Vagina (tissue), 2 donors: Measurements from ENCODE around the gene FRY. TPM values are rescaled to one million over a fixed set of nuclear protein-coding genes. Genes with fewer than 3 reads are reported as not detected.

Experiments
- DNase-seq, 2 donors: peaks; one replicate each; pipeline ENCODE4 v3.0.0-alpha.2; 2017; ENCODE audit errors: extremely low spot score in 2 of 2
- H3K27ac ChIP-seq: fragments of 200-600 bp; sonication (generic); one replicate; pipeline ENCODE4 v1.5.1; 2019
- H3K27me3 ChIP-seq: fragments of 200-600 bp; sonication (generic); one replicate; pipeline ENCODE4 v1.5.1; 2019
- H3K36me3 ChIP-seq, 2 donors: fragments of 200-600 bp; sonication (generic); one replicate each; pipeline ENCODE4 v1.5.1; 2017 to 2019
- H3K4me1 ChIP-seq: fragments of 200-600 bp; sonication (generic); one replicate; pipeline ENCODE4 v1.5.1; 2019
- H3K4me3 ChIP-seq, 2 donors: fragments of 200-600 bp; sonication (generic); 1 replicate in 1 of 2; 2 replicates in 1 of 2; pipeline ENCODE4 v1.5.1; 2016 to 2019
- H3K9me3 ChIP-seq: fragments of 200-600 bp; sonication (generic); one replicate; pipeline ENCODE4 v1.5.1; 2019
- POLR2A ChIP-seq, 2 donors: fragments of 450-650 bp; IDR thresholded peaks; one replicate each; pipeline ENCODE4 v1.6.1; 2017; ENCODE audit warnings: antibody characterized with exemption in 2 of 2, mild to moderate bottlenecking in 2 of 2, moderate library complexity in 2 of 2
- POLR2AphosphoS5 ChIP-seq, 2 donors: sonication (generic); formaldehyde crosslinking; IDR thresholded peaks; one replicate each; pipeline ENCODE4 v1.9.0; 2017; ENCODE audit warnings: antibody characterized with exemption in 2 of 2, mild to moderate bottlenecking in 2 of 2, low read depth in 1 of 2; ENCODE audit not compliant: insufficient read depth in 1 of 2
- intact Hi-C: fragments of 100-400 bp; cut with DNase I; formaldehyde crosslinking; loops from one replicate; pipeline ENCODE4 v1.15.1; 2023
- total RNA-seq: library from RNA; depleted of rRNA; stranded (reverse); fragments of >200 nt; gene quantifications from one replicate; pipeline ENCODE4 v1.2.3, GENCODE V29; 2016
- TF ChIP-seq, protein P1 (sequence below), 3 experiments: fragments of 450-650 bp in 2 of 3; fragments of 200-600 bp in 1 of 3; sonication (generic) in 1 of 3; IDR thresholded peaks; one replicate each; pipeline ENCODE4 v1.5.1; 2017 to 2019; ENCODE audit warnings: antibody characterized with exemption in 3 of 3, mild to moderate bottlenecking in 2 of 3, moderate library complexity in 2 of 3

Gene FRY
- total RNA-seq, 1 donor from 2014 or later = 11.0 TPM

DNA sequence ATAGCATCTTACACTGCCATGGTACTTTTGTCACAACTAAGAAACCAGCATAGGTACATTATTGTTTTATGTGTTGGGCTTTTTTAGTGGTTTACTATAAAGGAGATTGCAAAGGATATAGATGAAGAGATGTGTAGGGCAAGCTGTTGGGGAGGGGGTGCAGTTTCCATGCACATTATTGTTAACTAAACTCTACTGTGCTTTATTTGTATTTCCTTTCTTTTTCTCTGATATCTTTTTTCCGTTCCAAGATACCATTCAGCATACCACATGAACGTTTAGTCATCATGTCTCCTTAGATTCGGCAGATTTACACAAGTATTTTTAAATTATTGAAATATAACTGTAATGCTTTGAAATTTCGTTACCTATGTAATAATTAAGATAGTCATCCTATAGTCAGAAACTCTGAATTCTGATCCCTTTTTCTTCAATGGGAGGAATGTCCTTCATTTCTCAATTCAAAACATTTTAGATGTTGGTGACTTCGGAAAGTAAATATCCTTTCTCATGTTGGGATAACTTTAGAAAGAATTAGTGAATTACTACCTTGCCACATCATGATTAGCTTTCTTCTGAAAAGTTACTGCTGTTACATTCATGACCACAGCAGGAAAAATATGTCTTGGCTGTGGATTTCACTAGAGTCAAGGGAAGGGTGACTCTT, 82.8 kb downstream of the FRY start:
- Histone ChIP-seq H3K4me1 (peaks cover 11% of the 10 kb centered on the region), H3K27ac (peak overlapping the region; percentile 7), H3K4me3 (no peak overlapping the region), H3K36me3 (no peaks in the 10 kb centered on the region), H3K27me3 (no peaks in the 10 kb centered on the region), H3K9me3 (no peaks in the 10 kb centered on the region)
- DNase-seq = no peak
- intact Hi-C loops = no loop called here
- TF ChIP-seq POLR2AphosphoS5 (IDR thresholded peaks at IDR 0.05; ENCODE audit: insufficient read depth in 1 of 2, low read depth in 1 of 2) (no peak), POLR2A (IDR thresholded peaks at IDR 0.05) (no peak)
- TF ChIP-seq, protein P1, sequence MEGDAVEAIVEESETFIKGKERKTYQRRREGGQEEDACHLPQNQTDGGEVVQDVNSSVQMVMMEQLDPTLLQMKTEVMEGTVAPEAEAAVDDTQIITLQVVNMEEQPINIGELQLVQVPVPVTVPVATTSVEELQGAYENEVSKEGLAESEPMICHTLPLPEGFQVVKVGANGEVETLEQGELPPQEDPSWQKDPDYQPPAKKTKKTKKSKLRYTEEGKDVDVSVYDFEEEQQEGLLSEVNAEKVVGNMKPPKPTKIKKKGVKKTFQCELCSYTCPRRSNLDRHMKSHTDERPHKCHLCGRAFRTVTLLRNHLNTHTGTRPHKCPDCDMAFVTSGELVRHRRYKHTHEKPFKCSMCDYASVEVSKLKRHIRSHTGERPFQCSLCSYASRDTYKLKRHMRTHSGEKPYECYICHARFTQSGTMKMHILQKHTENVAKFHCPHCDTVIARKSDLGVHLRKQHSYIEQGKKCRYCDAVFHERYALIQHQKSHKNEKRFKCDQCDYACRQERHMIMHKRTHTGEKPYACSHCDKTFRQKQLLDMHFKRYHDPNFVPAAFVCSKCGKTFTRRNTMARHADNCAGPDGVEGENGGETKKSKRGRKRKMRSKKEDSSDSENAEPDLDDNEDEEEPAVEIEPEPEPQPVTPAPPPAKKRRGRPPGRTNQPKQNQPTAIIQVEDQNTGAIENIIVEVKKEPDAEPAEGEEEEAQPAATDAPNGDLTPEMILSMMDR (IDR thresholded peaks at IDR 0.05) = no peak

DNA sequence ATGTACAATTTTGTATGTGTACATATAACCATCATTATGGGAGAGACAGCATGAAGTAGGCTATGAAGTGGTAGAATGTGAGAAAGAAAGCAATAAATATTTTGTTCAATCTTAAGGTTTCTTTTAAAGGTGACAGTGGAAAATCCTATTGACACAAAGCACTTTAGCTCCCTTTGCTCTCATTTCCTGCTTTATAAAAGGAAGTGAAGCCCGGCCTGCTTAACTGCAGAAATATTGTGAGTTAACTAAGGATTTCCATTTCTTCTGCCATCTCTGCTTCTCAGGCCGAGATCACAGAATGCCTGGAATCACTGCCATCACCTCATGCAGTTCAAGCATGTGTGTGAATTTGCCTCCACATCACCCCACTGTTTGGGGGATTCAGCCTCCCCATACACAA, 83.5 kb downstream of the FRY start:
- no peak for TF ChIP-seq POLR2A (IDR thresholded peaks at IDR 0.05)
- TF ChIP-seq POLR2AphosphoS5 (IDR thresholded peaks at IDR 0.05; ENCODE audit: insufficient read depth in 1 of 2, low read depth in 1 of 2) = no peak
- TF ChIP-seq, protein P1 (IDR thresholded peaks at IDR 0.05) = no peak
- peak overlapping the region; percentile 42 for H3K27ac ChIP-seq
- intact Hi-C loops = no loop called here
- no peak overlapping the region for H3K4me3 ChIP-seq
- no peaks in the 10 kb centered on the region for H3K36me3 ChIP-seq
- no peak for DNase-seq
- no peaks in the 10 kb centered on the region for H3K27me3 ChIP-seq
- peaks cover 11% of the 10 kb centered on the region for H3K4me1 ChIP-seq
- H3K9me3 ChIP-seq = no peaks in the 10 kb centered on the region

DNA sequence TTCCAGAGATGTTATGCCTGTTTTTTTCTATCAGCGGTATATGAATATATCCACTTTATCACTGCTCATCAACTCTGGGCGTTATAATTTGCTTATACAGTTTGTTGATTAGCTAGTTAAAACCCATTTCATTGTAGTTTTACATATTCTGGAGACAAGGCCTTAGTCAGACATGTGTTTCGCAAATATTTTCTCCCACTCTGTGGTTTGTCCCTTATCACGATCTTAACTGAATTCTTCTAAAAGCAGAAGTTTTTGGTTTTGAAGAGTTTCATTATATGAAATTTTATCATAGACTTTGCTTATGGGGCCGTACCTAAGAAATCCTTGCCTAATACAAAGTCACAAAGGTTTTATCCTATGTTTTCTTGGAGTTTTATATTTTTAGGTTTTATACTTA, 84.6 kb downstream of the FRY start:
- intact Hi-C loops = no loop called here
- no peaks in the 10 kb centered on the region for H3K27me3 ChIP-seq
- TF ChIP-seq, protein P1 (IDR thresholded peaks at IDR 0.05) = no peak
- no peak for TF ChIP-seq POLR2A (IDR thresholded peaks at IDR 0.05)
- TF ChIP-seq POLR2AphosphoS5 (IDR thresholded peaks at IDR 0.05; ENCODE audit: insufficient read depth in 1 of 2, low read depth in 1 of 2) = no peak

DNA sequence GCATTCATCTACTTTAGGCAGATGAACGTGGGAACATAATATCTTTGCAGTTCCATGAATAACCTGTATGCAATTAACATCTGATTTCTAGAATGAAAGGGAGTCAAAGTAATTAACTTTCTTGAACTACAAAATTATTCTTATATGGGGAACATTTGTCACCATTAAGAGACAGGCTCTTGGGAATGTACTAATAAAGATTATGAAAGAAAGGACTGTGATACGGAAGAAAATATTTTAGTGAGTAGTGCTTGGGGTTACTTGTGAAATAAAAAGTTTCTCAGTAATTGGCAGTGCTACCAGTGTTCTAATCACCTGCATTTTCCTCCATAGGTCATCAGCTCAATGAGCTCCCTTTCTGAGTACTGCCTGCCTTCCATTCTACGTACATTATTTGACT, 85.4 kb downstream of the FRY start:
- Histone ChIP-seq H3K4me1 (peaks cover 11% of the 10 kb centered on the region), H3K27me3 (no peaks in the 10 kb centered on the region), H3K4me3 (no peak overlapping the region), H3K36me3 (no peaks in the 10 kb centered on the region), H3K27ac (no peak overlapping the region), H3K9me3 (no peaks in the 10 kb centered on the region)
- TF ChIP-seq, protein P1 (IDR thresholded peaks at IDR 0.05) = no peak
- no peak for TF ChIP-seq POLR2AphosphoS5 (IDR thresholded peaks at IDR 0.05; ENCODE audit: insufficient read depth in 1 of 2, low read depth in 1 of 2)
- TF ChIP-seq POLR2A (IDR thresholded peaks at IDR 0.05) = no peak
- intact Hi-C loops = no loop called here
- DNase-seq = no peak

More for the DNA sequence above, 84.6 kb downstream of the FRY start:
- H3K9me3 ChIP-seq = no peaks in the 10 kb centered on the region
- H3K27ac ChIP-seq = no peak overlapping the region
- DNase-seq = no peak
- peaks cover 11% of the 10 kb centered on the region for H3K4me1 ChIP-seq
- no peak overlapping the region for H3K4me3 ChIP-seq
- no peaks in the 10 kb centered on the region for H3K36me3 ChIP-seq

DNA sequence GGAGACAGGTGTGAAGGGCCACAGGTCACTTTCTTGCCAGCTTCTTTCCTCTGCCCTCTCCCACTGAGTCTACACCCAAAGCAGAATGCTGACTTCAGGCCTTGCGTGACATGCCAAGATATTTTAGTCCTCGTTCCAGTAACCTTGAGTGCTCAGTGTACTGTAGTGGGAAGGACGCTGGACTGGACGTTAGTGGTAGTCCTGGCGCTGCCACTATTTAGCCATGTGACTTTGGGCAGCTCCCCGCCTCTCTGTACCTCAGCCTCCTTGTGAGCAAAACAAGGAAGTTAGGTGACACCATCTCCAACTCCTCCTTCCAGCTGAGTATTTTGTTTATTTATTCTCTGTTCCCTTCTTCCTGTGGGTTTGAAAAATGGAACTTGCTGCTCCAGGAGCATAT, 86.1 kb downstream of the FRY start:
- Histone ChIP-seq H3K4me1 (peaks cover 11% of the 10 kb centered on the region), H3K4me3 (no peak overlapping the region), H3K27ac (no peak overlapping the region), H3K36me3 (no peaks in the 10 kb centered on the region), H3K9me3 (no peaks in the 10 kb centered on the region), H3K27me3 (no peaks in the 10 kb centered on the region)
- intact Hi-C loops = no loop called here
- no peak for TF ChIP-seq POLR2AphosphoS5 (IDR thresholded peaks at IDR 0.05; ENCODE audit: insufficient read depth in 1 of 2, low read depth in 1 of 2)
- no peak for TF ChIP-seq POLR2A (IDR thresholded peaks at IDR 0.05)
- TF ChIP-seq, protein P1 (IDR thresholded peaks at IDR 0.05) = no peak
- no peak for DNase-seq
